ENCODE results near the gene SREK1IP1. TPM values are rescaled to one million over a fixed set of nuclear protein-coding genes. Genes with fewer than 3 reads are reported as not detected.
A peak's percentile ranks its signal among the peaks of the same experiment; 100 is the strongest.

The SREK1IP1 gene
- total RNA-seq, 1 experiment from 2014 or later = 31.7 TPM

DNA sequence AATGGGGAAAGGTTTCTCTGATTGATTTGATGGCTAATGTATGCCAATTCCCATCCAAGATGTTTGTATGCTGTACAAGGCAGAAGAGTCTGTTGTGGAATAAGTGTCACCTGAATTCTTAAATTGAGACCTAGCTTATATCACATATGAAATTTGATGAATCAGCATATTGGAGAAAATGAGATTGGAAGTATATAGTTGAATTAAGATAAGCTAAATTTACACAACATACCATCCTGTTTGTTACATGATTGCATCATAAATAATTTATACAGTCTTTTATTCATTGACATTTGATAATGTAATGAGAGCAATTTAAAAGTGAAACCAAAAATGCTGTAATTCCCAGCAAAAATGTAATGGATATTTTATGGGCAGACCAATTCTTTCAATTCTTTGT, 1.4 kb upstream of the SREK1IP1 start:
- Histone ChIP-seq H3K27me3 (replicated peaks; ENCODE audit: insufficient read depth, low read depth, low read length, poor library complexity) (no peaks in the 10 kb centered on the region), H3K9me3 (ENCODE audit: low read depth, low read length, poor library complexity, severe bottlenecking) (no peaks in the 10 kb centered on the region), H3K27ac (ENCODE audit: low read depth, low read length, poor library complexity, severe bottlenecking) (no peak overlapping the region), H3K4me3 (ENCODE audit: low read depth, low read length, poor library complexity, severe bottlenecking) (peak overlapping the region; percentile 70), H3K36me3 (ENCODE audit: insufficient read depth, low read length, poor library complexity, severe bottlenecking) (peaks cover 12% of the 10 kb centered on the region), H3K4me1 (ENCODE audit: insufficient read depth, low read length, poor library complexity, severe bottlenecking) (peaks cover 27% of the 10 kb centered on the region)
- ChIA-PET CTCF (no interaction called here), POLR2A (ENCODE audit: low non-redundant PET) (no interaction called here)
- intact Hi-C loops (cut with micrococcal nuclease; ENCODE audit: unreplicated experiment) = loop anchor here (5.0 kb wide), 1 partner anchor 133 kb away; no protein-coding TSS in a partner anchor
- TF ChIP-seq EZH2 (IDR thresholded peaks at IDR 0.05; ENCODE audit: borderline replicate concordance, low read depth, low read length, poor library complexity, severe bottlenecking) = no peak
- BruUV-seq (replicated peaks) = no TSS peak
- DNase-seq (ENCODE audit: low spot score) = no peak

DNA sequence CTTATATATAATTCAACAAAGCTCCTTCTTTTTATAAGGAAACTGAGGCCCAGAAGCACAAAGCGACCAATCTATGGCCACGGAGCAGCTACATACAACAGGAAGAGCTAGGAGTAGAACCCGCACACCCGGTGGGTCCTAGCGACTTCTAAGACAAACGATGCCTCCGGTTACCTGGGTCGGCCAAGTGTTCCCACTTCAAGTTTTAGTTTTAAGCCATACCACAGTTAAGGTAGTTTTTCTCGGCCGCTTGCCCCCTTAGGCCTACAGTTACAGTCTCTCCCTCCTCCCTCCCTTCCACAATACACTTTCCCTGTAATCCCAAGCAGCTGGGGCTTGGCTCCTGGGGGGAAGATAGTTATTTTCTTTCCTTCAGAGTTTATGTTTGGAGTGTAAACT, 533 bp downstream of the SREK1IP1 start:
- H3K27me3 ChIP-seq (replicated peaks; ENCODE audit: insufficient read depth, low read depth, low read length, poor library complexity) = no peaks in the 10 kb centered on the region
- DNase-seq (ENCODE audit: low spot score) = no peak
- H3K9me3 ChIP-seq (ENCODE audit: low read depth, low read length, poor library complexity, severe bottlenecking) = no peaks in the 10 kb centered on the region
- peak overlapping the region; percentile 98 for H3K27ac ChIP-seq (ENCODE audit: low read depth, low read length, poor library complexity, severe bottlenecking)
- no peak for TF ChIP-seq EZH2 (IDR thresholded peaks at IDR 0.05; ENCODE audit: borderline replicate concordance, low read depth, low read length, poor library complexity, severe bottlenecking)
- TF ChIP-seq, protein P1, sequence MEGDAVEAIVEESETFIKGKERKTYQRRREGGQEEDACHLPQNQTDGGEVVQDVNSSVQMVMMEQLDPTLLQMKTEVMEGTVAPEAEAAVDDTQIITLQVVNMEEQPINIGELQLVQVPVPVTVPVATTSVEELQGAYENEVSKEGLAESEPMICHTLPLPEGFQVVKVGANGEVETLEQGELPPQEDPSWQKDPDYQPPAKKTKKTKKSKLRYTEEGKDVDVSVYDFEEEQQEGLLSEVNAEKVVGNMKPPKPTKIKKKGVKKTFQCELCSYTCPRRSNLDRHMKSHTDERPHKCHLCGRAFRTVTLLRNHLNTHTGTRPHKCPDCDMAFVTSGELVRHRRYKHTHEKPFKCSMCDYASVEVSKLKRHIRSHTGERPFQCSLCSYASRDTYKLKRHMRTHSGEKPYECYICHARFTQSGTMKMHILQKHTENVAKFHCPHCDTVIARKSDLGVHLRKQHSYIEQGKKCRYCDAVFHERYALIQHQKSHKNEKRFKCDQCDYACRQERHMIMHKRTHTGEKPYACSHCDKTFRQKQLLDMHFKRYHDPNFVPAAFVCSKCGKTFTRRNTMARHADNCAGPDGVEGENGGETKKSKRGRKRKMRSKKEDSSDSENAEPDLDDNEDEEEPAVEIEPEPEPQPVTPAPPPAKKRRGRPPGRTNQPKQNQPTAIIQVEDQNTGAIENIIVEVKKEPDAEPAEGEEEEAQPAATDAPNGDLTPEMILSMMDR (conservative IDR thresholded peaks at IDR 0.05; ENCODE audit: low read depth, low read length) = no peak
- H3K4me1 ChIP-seq (ENCODE audit: insufficient read depth, low read length, poor library complexity, severe bottlenecking) = peaks cover 15% of the 10 kb centered on the region
- intact Hi-C loops (cut with micrococcal nuclease; ENCODE audit: unreplicated experiment) = loop anchor here (5.0 kb wide), 1 partner anchor 131 kb away; no protein-coding TSS in a partner anchor
- TSS peak; percentile 60 for BruUV-seq (replicated peaks)
- H3K36me3 ChIP-seq (ENCODE audit: insufficient read depth, low read length, poor library complexity, severe bottlenecking) = peaks cover 12% of the 10 kb centered on the region
- peak overlapping the region; percentile 70 for H3K4me3 ChIP-seq (ENCODE audit: low read depth, low read length, poor library complexity, severe bottlenecking)
- CTCF ChIA-PET = no interaction called here
- POLR2A ChIA-PET (ENCODE audit: low non-redundant PET) = no interaction called here

DNA sequence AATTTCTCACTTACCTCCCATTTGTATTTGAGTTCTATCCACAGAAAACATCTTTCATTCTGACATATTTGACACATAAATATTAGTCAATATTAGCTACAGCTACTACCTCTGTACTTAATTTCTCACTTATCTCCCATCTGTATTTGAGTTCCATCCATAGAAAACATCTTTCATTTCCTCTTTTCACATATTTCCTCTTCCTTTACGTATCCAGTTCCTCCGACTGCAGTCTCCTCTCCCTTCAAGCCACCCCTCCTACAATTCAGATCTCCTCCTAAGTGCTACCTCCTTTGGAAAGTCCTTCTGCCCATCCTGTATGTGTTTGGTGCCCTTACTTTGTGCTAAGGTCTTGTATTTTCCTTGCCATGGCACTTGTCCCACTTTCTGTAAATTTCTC, 1.6 kb downstream of the SREK1IP1 start:
- ChIA-PET CTCF (no interaction called here), POLR2A (ENCODE audit: low non-redundant PET) (no interaction called here)
- intact Hi-C loops (cut with micrococcal nuclease; ENCODE audit: unreplicated experiment) = loop anchor here (5.0 kb wide), 1 partner anchor 130 kb away; no protein-coding TSS in a partner anchor
- BruUV-seq (replicated peaks) = no TSS peak
- H3K4me1 ChIP-seq (ENCODE audit: insufficient read depth, low read length, poor library complexity, severe bottlenecking) = peaks cover 15% of the 10 kb centered on the region
- peaks cover 12% of the 10 kb centered on the region for H3K36me3 ChIP-seq (ENCODE audit: insufficient read depth, low read length, poor library complexity, severe bottlenecking)
- peak overlapping the region; percentile 70 for H3K4me3 ChIP-seq (ENCODE audit: low read depth, low read length, poor library complexity, severe bottlenecking)
- TF ChIP-seq, protein P1 (conservative IDR thresholded peaks at IDR 0.05; ENCODE audit: low read depth, low read length) = no peak
- TF ChIP-seq EZH2 (IDR thresholded peaks at IDR 0.05; ENCODE audit: borderline replicate concordance, low read depth, low read length, poor library complexity, severe bottlenecking) = no peak
- H3K27me3 ChIP-seq (replicated peaks; ENCODE audit: insufficient read depth, low read depth, low read length, poor library complexity) = no peaks in the 10 kb centered on the region
- no peak for DNase-seq (ENCODE audit: low spot score)
- H3K27ac ChIP-seq (ENCODE audit: low read depth, low read length, poor library complexity, severe bottlenecking) = peak overlapping the region; percentile 98
- no peaks in the 10 kb centered on the region for H3K9me3 ChIP-seq (ENCODE audit: low read depth, low read length, poor library complexity, severe bottlenecking)
